ENCODE data around the gene SRSF4. TPM values are rescaled to one million over a fixed set of nuclear protein-coding genes. Genes with fewer than 3 reads are reported as not detected.

The SRSF4 gene
- total RNA-seq, 1 donor from 2014 or later, result 120 TPM

- intact Hi-C loops (cut with micrococcal nuclease), result no loop called here
Measured at GRCh38 chr1:29100487-29100886, 81.2 kb downstream of the SRSF4 start.

- intact Hi-C loops (cut with micrococcal nuclease), result no loop called here
Measured at GRCh38 chr1:29099286-29099685, 82.4 kb downstream of the SRSF4 start.

Other genes with a start within 250 kb of the SRSF4 start
- 0.07 TPM in 1 of 2 replicates, not detected in the other for gene TMEM200B, start 58.0 kb downstream of the SRSF4 start, total RNA-seq
- 17.0 and 18.0 TPM in 2 replicates for gene MECR, start 49.0 kb upstream of the SRSF4 start, total RNA-seq
- gene PTPRU, start 54.6 kb upstream of the SRSF4 start, total RNA-seq, result 0.56 and 0.71 TPM in 2 replicates